Stimulated activated CD4-positive, alpha-beta T cell treated with anti-CD3 and anti-CD28 coated beads, Interleukin-15, amount 100 ng/mL, for 48 hours (primary cell): ENCODE results near the gene ZC3HAV1L.
"Not testable (repeated sequence)": the region's sequence is repeated elsewhere in the genome, so short reads cannot be mapped to it uniquely, and the experiment has no call there.

Experiments
- DNase-seq, 2 donors: peaks; one replicate each; pipeline ENCODE4 v3.0.0-alpha.2; 2020; ENCODE audit warnings: low read depth in 2 of 2

The ZC3HAV1L gene

GRCh38 chr7:139035586-139036353 lies at the start of gene ZC3HAV1L:
TSS of gene ZC3HAV1L (minus strand) at chr7:139036042. CDS start at chr7:139036017, 25 bp downstream.
- DNase-seq, result peak; percentile 49 to 68

- no peak for DNase-seq
Measured at GRCh38 chr7:139084709-139085108, 48.9 kb upstream of the ZC3HAV1L start.

GRCh38 chr7:139081584-139081983 lies 45.7 kb upstream of the ZC3HAV1L start:
- no peak for DNase-seq

- no peak for DNase-seq
Measured at GRCh38 chr7:139080905-139081304, 45.1 kb upstream of the ZC3HAV1L start.

GRCh38 chr7:139079861-139080260 lies 44.0 kb upstream of the ZC3HAV1L start:
- DNase-seq, result no peak

- DNase-seq, result no peak
Measured at GRCh38 chr7:139078911-139079310, 43.1 kb upstream of the ZC3HAV1L start.

- no peak for DNase-seq
Measured at GRCh38 chr7:139078399-139078798, 42.6 kb upstream of the ZC3HAV1L start.

GRCh38 chr7:139077706-139078105 lies 41.9 kb upstream of the ZC3HAV1L start:
- not testable (repeated sequence) for DNase-seq

GRCh38 chr7:139075871-139076686 lies 40.2 kb upstream of the ZC3HAV1L start:
- DNase-seq, result no peak

GRCh38 chr7:139075031-139075652 lies 39.3 kb upstream of the ZC3HAV1L start:
- peak; percentile 37 to 50 for DNase-seq

- DNase-seq, result no peak
Measured at GRCh38 chr7:139072796-139073195, 37.0 kb upstream of the ZC3HAV1L start.

- DNase-seq, result no peak
Measured at GRCh38 chr7:139071680-139072079, 35.8 kb upstream of the ZC3HAV1L start.

GRCh38 chr7:139068544-139069399 lies 32.9 kb upstream of the ZC3HAV1L start:
- DNase-seq, result no peak

- no peak for DNase-seq
Measured at GRCh38 chr7:139066315-139066714, 30.5 kb upstream of the ZC3HAV1L start.

GRCh38 chr7:139065323-139065722 lies 29.5 kb upstream of the ZC3HAV1L start:
- no peak for DNase-seq

- no peak for DNase-seq
Measured at GRCh38 chr7:139061416-139061815, 25.6 kb upstream of the ZC3HAV1L start.

- DNase-seq, result no peak
Measured at GRCh38 chr7:139060695-139061237, 24.9 kb upstream of the ZC3HAV1L start.

- no peak for DNase-seq
Measured at GRCh38 chr7:139059905-139060304, 24.1 kb upstream of the ZC3HAV1L start.

- DNase-seq, result no peak
Measured at GRCh38 chr7:139058943-139059342, 23.1 kb upstream of the ZC3HAV1L start.

GRCh38 chr7:139055674-139056073 lies 19.8 kb upstream of the ZC3HAV1L start:
- DNase-seq, result no peak

- DNase-seq, result not testable (repeated sequence)
Measured at GRCh38 chr7:139054656-139055055, 18.8 kb upstream of the ZC3HAV1L start.
